Measurements from ENCODE around the gene CISH. TPM values are rescaled to one million over a fixed set of nuclear protein-coding genes. Genes with fewer than 3 reads are reported as not detected.

Gene CISH
- total and polyA plus RNA-seq, 9 of the 15 experiments (the other 6 are each of a cell fraction or from before 2014, with no cell fraction given), result 1.7 to 47.7 (median 18.3) TPM

- no peak for TF ChIP-seq HMG20B (CRISPR knock-in tag; IDR thresholded peaks at IDR 0.05)
- no peak for TF ChIP-seq RBM25 (IDR thresholded peaks at IDR 0.05; ENCODE audit: low read depth, low read length, severe bottlenecking)
- TF ChIP-seq ZNF512 (tag; IDR thresholded peaks at IDR 0.05), result no peak
- TF ChIP-seq HNRNPUL1 (IDR thresholded peaks at IDR 0.05; ENCODE audit: low read length), result no peak
- peak; percentile 70 for TF ChIP-seq CBFA2T2 (conservative IDR thresholded peaks at IDR 0.05)
- TF ChIP-seq CBFA2T3 (IDR thresholded peaks at IDR 0.05), result peak; percentile 84
- TF ChIP-seq TFAM (CRISPR knock-in tag; conservative IDR thresholded peaks at IDR 0.05), result no peak
- TF ChIP-seq FOXO4 (CRISPR knock-in tag; IDR thresholded peaks at IDR 0.05), result no peak
- TF ChIP-seq RBM15 (IDR thresholded peaks at IDR 0.05; ENCODE audit: insufficient read depth, low read length), result no peak
- no peak for TF ChIP-seq ZBTB1 (CRISPR knock-in tag; IDR thresholded peaks at IDR 0.05; ENCODE audit: borderline replicate concordance, low read depth)
- no peak for TF ChIP-seq MCM2 (IDR thresholded peaks at IDR 0.05; ENCODE audit: low read depth)
- TF ChIP-seq HMGN3 (IDR thresholded peaks at IDR 0.05; ENCODE audit: borderline replicate concordance, extremely low read depth, insufficient read length, low read depth, low read length), result no peak
- TF ChIP-seq KDM2B (CRISPR knock-in tag; IDR thresholded peaks at IDR 0.05), result no peak
- 0 out of 2 replicates have a peak, but pooled peaks have one; percentile 21 for TF ChIP-seq JUND (IDR thresholded peaks at IDR 0.05; ENCODE audit: borderline replicate concordance, low read depth, low read length)
- TF ChIP-seq JUND (tag; IDR thresholded peaks at IDR 0.05; ENCODE audit: borderline replicate concordance, low read depth, low read length), result no peak; the same call in 2 of the 3 replicates
- no peak for TF ChIP-seq ZNF143 (CRISPR knock-in tag; IDR thresholded peaks at IDR 0.05)
- no peak for TF ChIP-seq PTBP1 (IDR thresholded peaks at IDR 0.05; ENCODE audit: low read depth, low read length)
- TF ChIP-seq HNRNPK (IDR thresholded peaks at IDR 0.05; ENCODE audit: low read depth, low read length, poor library complexity, severe bottlenecking), result no peak
- no peak; the same call in 1 of the 2 replicates for TF ChIP-seq NFE2 (IDR thresholded peaks at IDR 0.05; ENCODE audit: low read depth)
- TF ChIP-seq ZNF717 (CRISPR knock-in tag; IDR thresholded peaks at IDR 0.05), result no peak
- TF ChIP-seq NRF1 (conservative IDR thresholded peaks at IDR 0.05 in 1 of 2, IDR thresholded peaks at IDR 0.05 in 1 of 2), result no peak
- TF ChIP-seq RFX7 (CRISPR knock-in tag; IDR thresholded peaks at IDR 0.05), result no peak
- TF ChIP-seq ZNF12 (CRISPR knock-in tag; IDR thresholded peaks at IDR 0.05), result no peak
These were observed 784 bp upstream of the CISH start (continued) for GRCh38 chr3:50612234-50612882.

Data from K562 (cell line).